GM13976 (cell line): ENCODE measurements around the gene MSL3.
A peak's percentile ranks its signal among the peaks of the same experiment; 100 is the strongest.

ENCODE experiments used
- DNase-seq: peaks from one replicate; pipeline ENCODE4 v3.0.0; 2012; ENCODE audit warnings: low spot score
- CTCF ChIP-seq: IDR thresholded peaks from 2 replicates; pipeline ENCODE4 v1.5.1; 2012; ENCODE audit warnings: borderline replicate concordance, mild to moderate bottlenecking; ENCODE audit not compliant: insufficient read depth; ENCODE audit errors: extremely low read depth, missing control alignments, control extremely low read depth
- in situ Hi-C: fragments of 300-500 bp; cut with MboI; formaldehyde crosslinking; loops from one replicate; pipeline ENCODE4 v1.12.0; 2022; ENCODE audit warnings: low sequenced_read_pairs, mixed read lengths, inconsistent platforms; ENCODE audit not compliant: unreplicated experiment

The MSL3 gene

GRCh38 chrX:11758400-11759171 lies 549 bp downstream of the MSL3 start:
- peak; percentile 55 for TF ChIP-seq CTCF
- DNase-seq = peak; percentile 82
- in situ Hi-C loops = no loop called here

DNA sequence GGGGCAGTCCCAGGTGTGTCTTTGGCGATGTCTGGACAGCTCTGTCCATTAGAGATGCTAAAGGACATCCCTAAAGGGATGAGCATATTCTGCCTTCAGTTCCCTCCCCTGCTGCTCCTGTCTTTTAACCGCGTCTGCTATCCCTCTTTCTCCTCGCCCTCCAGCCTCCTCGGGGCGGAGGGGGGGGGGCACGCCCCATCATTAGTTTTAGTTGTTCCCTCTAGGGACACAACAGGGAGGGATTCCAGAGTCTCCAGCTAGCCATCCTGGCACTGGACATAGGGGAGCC lies 1.1 kb downstream of the MSL3 start:
- TF ChIP-seq CTCF = no peak

GRCh38 chrX:11759461-11760311 lies 1.6 kb downstream of the MSL3 start:
- TF ChIP-seq CTCF = no peak
- DNase-seq = peak; percentile 65
- in situ Hi-C loops = no loop called here

More for the DNA sequence above, 1.1 kb downstream of the MSL3 start:
- in situ Hi-C loops = no loop called here
- no peak for DNase-seq

DNA sequence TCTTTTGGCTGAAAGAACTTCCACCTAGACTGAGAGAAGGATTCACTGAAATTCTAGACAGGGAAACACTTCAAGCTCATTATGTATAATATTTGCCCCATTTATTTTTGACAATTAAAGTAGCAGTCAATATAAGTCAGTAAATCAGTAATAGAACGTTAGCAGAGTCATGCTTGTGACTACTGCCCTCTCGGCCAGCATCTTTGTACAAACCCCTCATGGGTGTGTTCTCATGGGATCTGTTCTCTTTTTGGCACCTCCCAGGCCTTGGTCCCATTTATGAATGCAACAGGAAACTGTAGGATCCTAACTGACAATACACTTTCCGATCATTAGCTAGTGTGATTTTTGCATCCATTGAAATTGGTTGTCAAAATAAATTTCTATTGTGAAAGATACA lies 2.9 kb downstream of the MSL3 start:
- DNase-seq = no peak
- no peak for TF ChIP-seq CTCF
- in situ Hi-C loops = no loop called here

DNA sequence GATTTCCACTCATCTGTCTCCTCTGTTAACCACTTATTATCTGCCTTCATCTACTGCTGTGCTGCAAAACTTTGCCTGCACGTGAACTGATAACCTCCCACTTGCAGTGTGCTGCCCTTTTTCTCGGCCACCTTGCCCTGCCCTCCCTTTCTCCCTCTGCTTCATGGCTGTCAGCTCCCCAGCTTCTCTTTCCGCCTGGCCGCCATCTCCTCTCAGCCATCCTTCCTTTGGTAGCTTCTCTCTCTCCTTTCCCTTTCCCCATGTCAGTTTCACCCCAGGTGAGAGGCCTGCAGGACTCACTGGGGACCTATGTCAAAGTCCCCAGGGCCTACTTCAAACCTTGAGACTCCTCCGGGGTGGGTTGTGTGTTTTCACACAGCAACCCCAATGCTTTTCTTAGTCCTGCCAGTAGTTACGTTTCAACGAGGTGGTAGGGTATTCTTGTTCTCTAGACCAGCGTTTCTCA lies 6.6 kb downstream of the MSL3 start:
- TF ChIP-seq CTCF = no peak
- in situ Hi-C loops = no loop called here
- DNase-seq = no peak

DNA sequence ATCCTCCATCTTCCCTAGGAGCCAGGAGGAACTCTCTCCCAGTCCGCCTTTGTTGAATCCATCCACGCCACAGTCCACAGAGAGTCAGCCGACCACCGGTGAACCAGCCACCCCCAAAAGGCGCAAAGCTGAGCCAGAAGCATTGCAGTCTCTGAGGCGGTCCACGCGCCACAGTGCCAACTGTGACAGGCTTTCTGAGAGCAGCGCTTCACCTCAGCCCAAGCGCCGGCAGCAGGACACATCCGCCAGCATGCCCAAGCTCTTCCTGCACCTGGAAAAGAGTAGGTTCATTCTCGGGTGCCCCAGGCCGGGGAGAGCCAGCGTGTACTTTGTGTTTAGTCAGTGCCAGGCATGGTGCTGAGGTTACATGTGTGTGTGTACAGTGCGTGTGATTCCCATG lies 7.4 kb downstream of the MSL3 start:
- TF ChIP-seq CTCF = no peak
- in situ Hi-C loops = no loop called here

More for the DNA sequence above, 7.4 kb downstream of the MSL3 start:
- no peak for DNase-seq
